ENCODE data around the gene SEZ6. TPM values are rescaled to one million over a fixed set of nuclear protein-coding genes. Genes with fewer than 3 reads are reported as not detected.

Gene SEZ6
- not detected in 2 replicates for total RNA-seq (2014; rRNA removed; shearing (Covaris generic))
- 0.14 TPM in 1 of 2 replicates, not detected in the other for polyA plus RNA-seq (2015; cell fraction: cytosol; rRNA removed)
- polyA plus RNA-seq (2015; cell fraction: nucleus; rRNA removed), result not detected in 2 replicates

GRCh38 chr17:29005936-29006511 is at the start of gene SEZ6:
Gene SEZ6, minus strand, starts transcription at chr17:29006033. Its CDS starts 164 bp downstream, at chr17:29005869.
- in situ Hi-C loops (cut with HindIII; ENCODE audit: low pct_unique_long_range_greater_than_20kb, low sequenced_read_pairs), result no loop called here
- peak; percentile 67 for DNase-seq (ENCODE audit: low read depth, low spot score)

GRCh38 chr17:29054835-29055234 is 49.0 kb upstream of the SEZ6 start:
- in situ Hi-C loops (cut with HindIII; ENCODE audit: low pct_unique_long_range_greater_than_20kb, low sequenced_read_pairs), result no loop called here
- DNase-seq (ENCODE audit: low read depth, low spot score), result no peak

GRCh38 chr17:29051731-29052130 is 45.9 kb upstream of the SEZ6 start:
- DNase-seq (ENCODE audit: low read depth, low spot score), result no peak
- in situ Hi-C loops (cut with HindIII; ENCODE audit: low pct_unique_long_range_greater_than_20kb, low sequenced_read_pairs), result no loop called here

- DNase-seq (ENCODE audit: low read depth, low spot score), result no peak
- in situ Hi-C loops (cut with HindIII; ENCODE audit: low pct_unique_long_range_greater_than_20kb, low sequenced_read_pairs), result no loop called here
Measured at GRCh38 chr17:29051194-29051593, 45.4 kb upstream of the SEZ6 start.

GRCh38 chr17:29050176-29050575 is 44.3 kb upstream of the SEZ6 start:
- in situ Hi-C loops (cut with HindIII; ENCODE audit: low pct_unique_long_range_greater_than_20kb, low sequenced_read_pairs), result no loop called here

GRCh38 chr17:29049541-29050145 is 43.8 kb upstream of the SEZ6 start:
- in situ Hi-C loops (cut with HindIII; ENCODE audit: low pct_unique_long_range_greater_than_20kb, low sequenced_read_pairs), result no loop called here

More at GRCh38 chr17:29050176-29050575, 44.3 kb upstream of the SEZ6 start:
- DNase-seq (ENCODE audit: low read depth, low spot score), result no peak

GRCh38 chr17:29048440-29049368 is 42.9 kb upstream of the SEZ6 start:
- in situ Hi-C loops (cut with HindIII; ENCODE audit: low pct_unique_long_range_greater_than_20kb, low sequenced_read_pairs), result no loop called here
- DNase-seq (ENCODE audit: low read depth, low spot score), result no peak

More at GRCh38 chr17:29049541-29050145, 43.8 kb upstream of the SEZ6 start:
- DNase-seq (ENCODE audit: low read depth, low spot score), result no peak

GRCh38 chr17:29046473-29046839 is 40.6 kb upstream of the SEZ6 start:
- in situ Hi-C loops (cut with HindIII; ENCODE audit: low pct_unique_long_range_greater_than_20kb, low sequenced_read_pairs), result no loop called here
- DNase-seq (ENCODE audit: low read depth, low spot score), result no peak

- no peak for DNase-seq (ENCODE audit: low read depth, low spot score)
- in situ Hi-C loops (cut with HindIII; ENCODE audit: low pct_unique_long_range_greater_than_20kb, low sequenced_read_pairs), result no loop called here
Measured at GRCh38 chr17:29045734-29046472, 40.1 kb upstream of the SEZ6 start.

GRCh38 chr17:29045026-29045425 is 39.2 kb upstream of the SEZ6 start:
- no peak for DNase-seq (ENCODE audit: low read depth, low spot score)
- in situ Hi-C loops (cut with HindIII; ENCODE audit: low pct_unique_long_range_greater_than_20kb, low sequenced_read_pairs), result no loop called here

- in situ Hi-C loops (cut with HindIII; ENCODE audit: low pct_unique_long_range_greater_than_20kb, low sequenced_read_pairs), result no loop called here
- no peak for DNase-seq (ENCODE audit: low read depth, low spot score)
Measured at GRCh38 chr17:29043539-29044145, 37.8 kb upstream of the SEZ6 start.

GRCh38 chr17:29042679-29043538 is 37.1 kb upstream of the SEZ6 start, which contains the start of gene PIPOX:
Gene PIPOX, plus strand, starts transcription at chr17:29043141. Its CDS starts 85 bp downstream, at chr17:29043226.
- peak; percentile 36 for DNase-seq (ENCODE audit: low read depth, low spot score)
- in situ Hi-C loops (cut with HindIII; ENCODE audit: low pct_unique_long_range_greater_than_20kb, low sequenced_read_pairs), result no loop called here

- in situ Hi-C loops (cut with HindIII; ENCODE audit: low pct_unique_long_range_greater_than_20kb, low sequenced_read_pairs), result no loop called here
- DNase-seq (ENCODE audit: low read depth, low spot score), result no peak
Measured at GRCh38 chr17:29042026-29042678, 36.3 kb upstream of the SEZ6 start.

GRCh38 chr17:29041571-29041970 is 35.7 kb upstream of the SEZ6 start:
- DNase-seq (ENCODE audit: low read depth, low spot score), result no peak
- in situ Hi-C loops (cut with HindIII; ENCODE audit: low pct_unique_long_range_greater_than_20kb, low sequenced_read_pairs), result no loop called here

GRCh38 chr17:29041091-29041490 is 35.3 kb upstream of the SEZ6 start:
- no peak for DNase-seq (ENCODE audit: low read depth, low spot score)
- in situ Hi-C loops (cut with HindIII; ENCODE audit: low pct_unique_long_range_greater_than_20kb, low sequenced_read_pairs), result no loop called here
